ENCODE results near the gene FAM89B. TPM values are rescaled to one million over a fixed set of nuclear protein-coding genes. Genes with fewer than 3 reads are reported as not detected.

Gene FAM89B
- polyA plus RNA-seq, 1 donor (not counting 4 experiments of a cell fraction or from before 2014, with no cell fraction given): 11.5 TPM

GRCh38 chr11:65616575-65617001, 44.2 kb downstream of the FAM89B start:
- FAIRE-seq: no peak
- H3K27me3 ChIP-seq (ENCODE audit: control insufficient read depth, extremely low read depth, insufficient read depth, low read length): no peaks in the 10 kb centered on the region
- peaks cover 37 to 44% of the 10 kb centered on the region in 2 experiments for H3K36me3 ChIP-seq (ENCODE audit: control insufficient read depth in 2 of 2, extremely low read depth in 1 of 2, insufficient read depth in 2 of 2, low read length in 2 of 2)
- peak overlapping the region; percentile 38 to 85 (median 65) for H3K4me3 ChIP-seq (ENCODE audit: control insufficient read depth in 2 of 3, extremely low read depth in 1 of 3, insufficient read depth in 2 of 3, low read depth in 1 of 3, low read length in 3 of 3)
- no peak for TF ChIP-seq EZH2 (IDR thresholded peaks at IDR 0.05; ENCODE audit: low read length)
- TF ChIP-seq CTCF (optimal IDR thresholded peaks at IDR 0.05 in 1 of 3, IDR thresholded peaks at IDR 0.05 in 1 of 3, conservative IDR thresholded peaks at IDR 0.05 in 1 of 3; ENCODE audit: extremely low read depth in 1 of 3, insufficient read depth in 2 of 3, low read length in 3 of 3): no peak
- H3K79me2 ChIP-seq (ENCODE audit: control insufficient read depth, insufficient read depth, low read length): peaks cover 75% of the 10 kb centered on the region
- H3K9ac ChIP-seq (ENCODE audit: control insufficient read depth, extremely low read depth, insufficient read depth, low read length): peak overlapping the region; percentile 86
- H4K20me1 ChIP-seq (ENCODE audit: control insufficient read depth, extremely low read depth, insufficient read depth, low read length): no peaks in the 10 kb centered on the region
- DNase-seq (ENCODE audit: low read depth, low spot score): no peak
- peaks cover 25% of the 10 kb centered on the region for H3K4me1 ChIP-seq (ENCODE audit: control insufficient read depth, extremely low read depth, insufficient read depth, low read length)
- H3K27ac ChIP-seq (ENCODE audit: control insufficient read depth, insufficient read depth, low read length): peak overlapping the region; percentile 2
- no peak overlapping the region for H2AFZ ChIP-seq (ENCODE audit: control insufficient read depth, low read length)
- H3K9me1 ChIP-seq (ENCODE audit: control insufficient read depth, extremely low read depth, insufficient read depth, low read length): no peaks in the 10 kb centered on the region
- H3K4me2 ChIP-seq (ENCODE audit: control insufficient read depth, extremely low read depth, insufficient read depth, low read depth, low read length): peak overlapping the region; percentile 47
- no peaks in the 10 kb centered on the region for H3K9me3 ChIP-seq (ENCODE audit: control insufficient read depth, low read depth, low read length)
- dilution Hi-C loops (cut with MboI; ENCODE audit: extremely low pct_ligation_motif_present, low sequenced_read_pairs): no loop called here

- Histone ChIP-seq H3K36me3 (ENCODE audit: control insufficient read depth in 2 of 2, extremely low read depth in 1 of 2, insufficient read depth in 2 of 2, low read length in 2 of 2) (peaks cover 35 to 40% of the 10 kb centered on the region in 2 experiments), H3K9me1 (ENCODE audit: control insufficient read depth, extremely low read depth, insufficient read depth, low read length) (no peaks in the 10 kb centered on the region)
- dilution Hi-C loops (cut with MboI; ENCODE audit: extremely low pct_ligation_motif_present, low sequenced_read_pairs): no loop called here
Observed at GRCh38 chr11:65617136-65617850, 45.0 kb downstream of the FAM89B start.

More at GRCh38 chr11:65617136-65617850, 45.0 kb downstream of the FAM89B start:
- Histone ChIP-seq H2AFZ (ENCODE audit: control insufficient read depth, low read length) (no peak overlapping the region), H4K20me1 (ENCODE audit: control insufficient read depth, extremely low read depth, insufficient read depth, low read length) (no peaks in the 10 kb centered on the region), H3K27me3 (ENCODE audit: control insufficient read depth, extremely low read depth, insufficient read depth, low read length) (no peaks in the 10 kb centered on the region), H3K4me1 (ENCODE audit: control insufficient read depth, extremely low read depth, insufficient read depth, low read length) (peaks cover 19% of the 10 kb centered on the region), H3K4me2 (ENCODE audit: control insufficient read depth, extremely low read depth, insufficient read depth, low read depth, low read length) (peak overlapping the region; percentile 47), H3K9ac (ENCODE audit: control insufficient read depth, extremely low read depth, insufficient read depth, low read length) (peak overlapping the region; percentile 86), H3K79me2 (ENCODE audit: control insufficient read depth, insufficient read depth, low read length) (peaks cover 68% of the 10 kb centered on the region), H3K4me3 (ENCODE audit: control insufficient read depth in 2 of 3, extremely low read depth in 1 of 3, insufficient read depth in 2 of 3, low read depth in 1 of 3, low read length in 3 of 3) (peak overlapping the region in 2 of 3 experiments; percentile 38 to 65), H3K9me3 (ENCODE audit: control insufficient read depth, low read depth, low read length) (no peaks in the 10 kb centered on the region), H3K27ac (ENCODE audit: control insufficient read depth, insufficient read depth, low read length) (no peak overlapping the region)
- TF ChIP-seq EZH2 (IDR thresholded peaks at IDR 0.05; ENCODE audit: low read length) (no peak), CTCF (optimal IDR thresholded peaks at IDR 0.05 in 1 of 3, IDR thresholded peaks at IDR 0.05 in 1 of 3, conservative IDR thresholded peaks at IDR 0.05 in 1 of 3; ENCODE audit: extremely low read depth in 1 of 3, insufficient read depth in 2 of 3, low read length in 3 of 3) (no peak)
- FAIRE-seq (no peak), DNase-seq (ENCODE audit: low read depth, low spot score) (no peak)

Data from keratinocyte (primary cell).